ENCODE results near the gene CMPK2. TPM values are rescaled to one million over a fixed set of nuclear protein-coding genes. Genes with fewer than 3 reads are reported as not detected.

CMPK2 gene
- total and polyA plus RNA-seq, 7 experiments from 2014 or later: 4.0 to 63.0 (median 6.6) TPM

GRCh38 chr2:6883448-6884122 lies 17.9 kb upstream of the CMPK2 start:
- no peaks in the 10 kb centered on the region for H3K27me3 ChIP-seq (ENCODE audit: control insufficient read depth in 2 of 2, insufficient read depth in 2 of 2, low read length in 2 of 2)
- ATAC-seq: no peak
- Mint-ChIP-seq H3K27ac (peak overlapping the region in 2 of 9 donors; percentile 8 to 90), H3K4me3 (no peak overlapping the region), H3K9me3 (no peaks in the 10 kb centered on the region), H3K4me1 (peaks cover 22 to 69% (median 47%) of the 10 kb centered on the region in 7 donors), H3K36me3 (peaks cover 13 to 68% (median 36%) of the 10 kb centered on the region in 5 donors), H3K27me3 (no peaks in the 10 kb centered on the region)
- H3K4me3 ChIP-seq (ENCODE audit: low read length): no peak overlapping the region
- H3K27ac ChIP-seq (ENCODE audit: low read depth, low read length): no peak overlapping the region
- ChIA-PET CTCF (interaction anchor here (1.2 to 1.4 kb wide), 2 partner anchors 17 to 33 kb away, joined by 3 read pairs; no protein-coding TSS in a partner anchor), POLR2A (interaction anchor here (0.8 to 2.0 kb wide), 3 partner anchors 11 to 25 kb away, joined by 3 to 6 read pairs (median 3); no protein-coding TSS in a partner anchor)
- H3K36me3 ChIP-seq (ENCODE audit: control insufficient read depth in 2 of 3, insufficient read depth in 3 of 3, low read length in 3 of 3): no peaks in the 10 kb centered on the region
- no peaks in the 10 kb centered on the region for H3K9me3 ChIP-seq (ENCODE audit: control insufficient read depth in 2 of 3, low read length in 3 of 3)
- no peak for DNase-seq
- H3K4me1 ChIP-seq (ENCODE audit: control insufficient read depth in 2 of 2, insufficient read depth in 2 of 2, low read length in 2 of 2): peaks cover 12 to 30% of the 10 kb centered on the region in 2 donors
- intact Hi-C loops (cut with micrococcal nuclease): loop anchor here in 1 of 2 donors (5.0 kb wide), 1 partner anchor 1954 kb away; the partner anchor contains the start of gene KIDINS220

GRCh38 chr2:6881516-6881915 lies 15.8 kb upstream of the CMPK2 start:
- CTCF ChIA-PET: no interaction called here
- peaks cover 30 to 72% (median 64%) of the 10 kb centered on the region in 7 donors for H3K4me1 Mint-ChIP-seq
- no peaks in the 10 kb centered on the region for H3K27me3 Mint-ChIP-seq

GRCh38 chr2:6881046-6881445 lies 15.3 kb upstream of the CMPK2 start:
- intact Hi-C loops (cut with micrococcal nuclease): loop anchor here in 1 of 2 donors (5.0 kb wide), 1 partner anchor 1956 kb away; the partner anchor contains the start of gene KIDINS220
- Histone ChIP-seq H3K36me3 (ENCODE audit: control insufficient read depth in 2 of 3, insufficient read depth in 3 of 3, low read length in 3 of 3) (no peaks in the 10 kb centered on the region), H3K4me3 (ENCODE audit: low read length) (no peak overlapping the region), H3K27me3 (ENCODE audit: control insufficient read depth in 2 of 2, insufficient read depth in 2 of 2, low read length in 2 of 2) (no peaks in the 10 kb centered on the region), H3K27ac (ENCODE audit: low read depth, low read length) (peak overlapping the region; percentile 15), H3K4me1 (ENCODE audit: control insufficient read depth in 2 of 2, insufficient read depth in 2 of 2, low read length in 2 of 2) (peaks cover 20 to 48% of the 10 kb centered on the region in 2 donors), H3K9me3 (ENCODE audit: control insufficient read depth in 2 of 3, low read length in 3 of 3) (no peaks in the 10 kb centered on the region)
- Mint-ChIP-seq H3K4me3 (peak overlapping the region in 8 of 10 donors; percentile 63 to 90 (median 84)), H3K27me3 (no peaks in the 10 kb centered on the region), H3K36me3 (peaks cover 9 to 57% (median 20%) of the 10 kb centered on the region in 5 donors), H3K9me3 (no peaks in the 10 kb centered on the region), H3K4me1 (peaks cover 30 to 74% (median 69%) of the 10 kb centered on the region in 7 donors), H3K27ac (peak overlapping the region; percentile 44 to 98 (median 83))
- CTCF ChIA-PET: interaction anchor here (2.6 kb wide), 1 partner anchor 16 kb away, joined by 12 read pairs; no protein-coding TSS in a partner anchor
- DNase-seq (no peak), ATAC-seq (no peak)
- POLR2A ChIA-PET: interaction anchor here (0.7 to 7.6 kb wide), 4 partner anchors 12 to 34 kb away, joined by 3 to 94 read pairs (median 36); partner anchors contain the start of genes CMPK2 and RNF144A

More at GRCh38 chr2:6881516-6881915, 15.8 kb upstream of the CMPK2 start:
- Mint-ChIP-seq H3K36me3 (peaks cover 13 to 61% (median 25%) of the 10 kb centered on the region in 5 donors), H3K9me3 (no peaks in the 10 kb centered on the region), H3K27ac (peak overlapping the region; percentile 44 to 98 (median 83)), H3K4me3 (peak overlapping the region in 5 of 10 donors; percentile 74 to 90 (median 86))
- POLR2A ChIA-PET: interaction anchor here (0.7 to 7.6 kb wide), 3 partner anchors 11 to 33 kb away, joined by 3 to 94 read pairs (median 70); partner anchors contain the start of genes CMPK2 and RNF144A
- intact Hi-C loops (cut with micrococcal nuclease): loop anchor here in 1 of 2 donors (5.0 kb wide), 1 partner anchor 1956 kb away; the partner anchor contains the start of gene KIDINS220
- Histone ChIP-seq H3K9me3 (ENCODE audit: control insufficient read depth in 2 of 3, low read length in 3 of 3) (no peaks in the 10 kb centered on the region), H3K4me1 (ENCODE audit: control insufficient read depth in 2 of 2, insufficient read depth in 2 of 2, low read length in 2 of 2) (peaks cover 20 to 47% of the 10 kb centered on the region in 2 donors), H3K27me3 (ENCODE audit: control insufficient read depth in 2 of 2, insufficient read depth in 2 of 2, low read length in 2 of 2) (no peaks in the 10 kb centered on the region), H3K4me3 (ENCODE audit: low read length) (no peak overlapping the region), H3K36me3 (ENCODE audit: control insufficient read depth in 2 of 3, insufficient read depth in 3 of 3, low read length in 3 of 3) (no peaks in the 10 kb centered on the region), H3K27ac (ENCODE audit: low read depth, low read length) (no peak overlapping the region)
- no peak for DNase-seq
- no peak for ATAC-seq

DNA sequence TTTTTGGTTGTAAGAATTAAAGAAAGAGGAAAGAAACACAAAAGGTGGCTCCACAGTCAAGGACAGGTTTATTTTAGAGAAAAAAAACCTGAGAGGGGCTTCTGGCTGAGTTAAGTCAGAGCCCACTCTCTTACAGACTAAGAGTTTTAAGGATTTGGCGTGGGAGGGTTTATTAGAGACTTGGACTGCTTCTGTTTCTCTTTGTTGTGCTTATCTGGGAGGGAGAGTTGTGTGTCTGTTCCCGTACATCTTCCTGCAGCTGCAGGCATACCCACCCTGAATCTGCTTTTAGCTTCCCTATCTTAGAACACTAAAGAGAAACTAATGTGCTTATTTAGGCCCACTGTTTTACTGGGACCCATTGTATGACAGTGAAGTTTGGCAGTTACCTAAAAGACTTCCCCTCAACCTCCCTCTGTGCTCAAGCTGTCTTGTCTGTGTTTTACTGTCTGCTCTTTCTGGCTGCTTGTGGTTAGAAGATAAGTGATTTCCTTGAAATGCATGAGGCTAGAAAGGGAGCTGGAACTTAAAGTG lies 14.6 kb upstream of the CMPK2 start:
- Mint-ChIP-seq H3K9me3 (no peaks in the 10 kb centered on the region), H3K27me3 (no peaks in the 10 kb centered on the region), H3K4me3 (peak overlapping the region; percentile 70 to 96 (median 86)), H3K36me3 (peaks cover 9 to 58% (median 20%) of the 10 kb centered on the region in 5 donors), H3K4me1 (peaks cover 30 to 77% (median 72%) of the 10 kb centered on the region in 7 donors), H3K27ac (peak overlapping the region; percentile 89 to 98 (median 93))
- Histone ChIP-seq H3K27ac (ENCODE audit: low read depth, low read length) (peak overlapping the region; percentile 63), H3K36me3 (ENCODE audit: control insufficient read depth in 2 of 3, insufficient read depth in 3 of 3, low read length in 3 of 3) (no peaks in the 10 kb centered on the region), H3K9me3 (ENCODE audit: control insufficient read depth in 2 of 3, low read length in 3 of 3) (no peaks in the 10 kb centered on the region), H3K4me3 (ENCODE audit: low read length) (peak overlapping the region; percentile 41), H3K4me1 (ENCODE audit: control insufficient read depth in 2 of 2, insufficient read depth in 2 of 2, low read length in 2 of 2) (peaks cover 20 to 48% of the 10 kb centered on the region in 2 donors), H3K27me3 (ENCODE audit: control insufficient read depth in 2 of 2, insufficient read depth in 2 of 2, low read length in 2 of 2) (no peaks in the 10 kb centered on the region)
- ChIA-PET POLR2A (interaction anchor here (0.7 to 7.6 kb wide), 4 partner anchors 13 to 1802 kb away, joined by 3 to 94 read pairs (median 36); partner anchors contain the start of genes CMPK2, ID2 and RNF144A), CTCF (interaction anchor here (1.1 to 3.9 kb wide), 4 partner anchors 8 to 17 kb away, joined by 3 to 38 read pairs (median 9); partner anchors contain the start of gene CMPK2)
- intact Hi-C loops (cut with micrococcal nuclease): loop anchor here in 1 of 2 donors (5.0 kb wide), 1 partner anchor 1957 kb away; the partner anchor contains the start of gene KIDINS220
- ATAC-seq: peak; percentile 70
- DNase-seq: peak in 7 of 9 donors; percentile 47 to 63 (median 57)

DNA sequence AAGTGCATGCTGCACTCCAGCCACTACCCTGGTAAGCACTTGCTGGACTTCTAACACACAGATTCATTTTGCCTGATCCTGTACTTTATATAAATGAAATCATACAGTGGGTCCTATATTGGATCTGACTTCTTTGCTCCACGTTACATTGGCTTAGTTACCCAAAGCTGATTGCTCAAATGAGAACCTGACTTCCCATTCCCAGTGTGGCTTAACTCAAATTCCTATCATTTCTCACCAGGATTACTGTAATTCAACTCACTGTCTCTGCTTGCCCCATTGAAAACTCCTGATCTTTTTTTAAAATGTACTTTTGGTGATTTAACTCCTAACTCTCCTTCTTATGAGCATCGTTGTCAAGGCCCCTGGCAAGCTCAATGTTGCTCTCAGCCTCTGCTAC lies 13.3 kb upstream of the CMPK2 start:
- peak overlapping the region; percentile 80 to 97 (median 90) for H3K4me3 Mint-ChIP-seq
- Histone ChIP-seq H3K4me1 (ENCODE audit: control insufficient read depth in 2 of 2, insufficient read depth in 2 of 2, low read length in 2 of 2) (peaks cover 20 to 44% of the 10 kb centered on the region in 2 donors), H3K4me3 (ENCODE audit: low read length) (peak overlapping the region; percentile 17), H3K27me3 (ENCODE audit: control insufficient read depth in 2 of 2, insufficient read depth in 2 of 2, low read length in 2 of 2) (no peaks in the 10 kb centered on the region), H3K27ac (ENCODE audit: low read depth, low read length) (peak overlapping the region; percentile 56), H3K36me3 (ENCODE audit: control insufficient read depth in 2 of 3, insufficient read depth in 3 of 3, low read length in 3 of 3) (no peaks in the 10 kb centered on the region), H3K9me3 (ENCODE audit: control insufficient read depth in 2 of 3, low read length in 3 of 3) (no peaks in the 10 kb centered on the region)
- peaks cover 0 to 2% (median 1%) of the 10 kb centered on the region in 11 donors for H3K9me3 Mint-ChIP-seq
- H3K36me3 Mint-ChIP-seq: peaks cover 3 to 48% (median 13%) of the 10 kb centered on the region in 5 donors
- POLR2A ChIA-PET: interaction anchor here (0.6 to 7.6 kb wide), 5 partner anchors 12 to 1803 kb away, joined by 3 to 94 read pairs (median 5); partner anchors contain the start of genes CMPK2, ID2 and RNF144A
- DNase-seq: no peak
- peak overlapping the region; percentile 80 to 98 (median 90) for H3K27ac Mint-ChIP-seq
- peaks cover 31 to 84% (median 71%) of the 10 kb centered on the region in 7 donors for H3K4me1 Mint-ChIP-seq
- intact Hi-C loops (cut with micrococcal nuclease): no loop called here
- CTCF ChIA-PET: interaction anchor here (1.0 to 3.9 kb wide), 4 partner anchors 13 to 39 kb away, joined by 3 to 38 read pairs (median 9); partner anchors contain the start of gene CMPK2
- H3K27me3 Mint-ChIP-seq: no peaks in the 10 kb centered on the region
- no peak for ATAC-seq

DNA sequence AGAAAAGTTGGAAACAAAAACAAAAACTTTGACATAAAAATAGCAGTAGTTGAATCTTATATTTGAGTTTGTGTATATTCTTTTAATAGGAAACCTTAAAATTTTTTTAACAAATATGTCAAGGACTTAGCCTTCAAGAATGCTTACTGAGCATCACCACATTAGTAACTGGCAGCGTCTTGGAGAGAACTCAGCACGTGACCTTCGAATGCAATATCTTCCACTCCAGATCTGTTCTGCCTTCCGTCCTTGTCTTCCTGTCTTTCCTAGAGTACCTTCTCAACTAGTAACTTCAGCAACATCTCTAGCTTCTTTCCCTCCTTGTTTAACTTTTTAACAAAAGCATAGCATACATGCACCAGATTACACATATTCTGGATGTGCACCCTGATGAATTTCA lies 12.8 kb upstream of the CMPK2 start:
- Histone ChIP-seq H3K27me3 (ENCODE audit: control insufficient read depth in 2 of 2, insufficient read depth in 2 of 2, low read length in 2 of 2) (no peaks in the 10 kb centered on the region), H3K27ac (ENCODE audit: low read depth, low read length) (peak overlapping the region; percentile 59), H3K4me3 (ENCODE audit: low read length) (peak overlapping the region; percentile 58), H3K4me1 (ENCODE audit: control insufficient read depth in 2 of 2, insufficient read depth in 2 of 2, low read length in 2 of 2) (peaks cover 20 to 43% of the 10 kb centered on the region in 2 donors), H3K36me3 (ENCODE audit: control insufficient read depth in 2 of 3, insufficient read depth in 3 of 3, low read length in 3 of 3) (no peaks in the 10 kb centered on the region), H3K9me3 (ENCODE audit: control insufficient read depth in 2 of 3, low read length in 3 of 3) (no peaks in the 10 kb centered on the region)
- intact Hi-C loops (cut with micrococcal nuclease): no loop called here
- H3K9me3 Mint-ChIP-seq: peaks cover 0 to 5% (median 3%) of the 10 kb centered on the region in 11 donors
- POLR2A ChIA-PET: interaction anchor here (1.1 to 7.6 kb wide), 6 partner anchors 11 to 1803 kb away, joined by 3 to 94 read pairs (median 8); partner anchors contain the start of genes CMPK2, ID2 and RNF144A
- peak overlapping the region; percentile 80 to 98 (median 91) for H3K27ac Mint-ChIP-seq
- H3K27me3 Mint-ChIP-seq: no peaks in the 10 kb centered on the region
- no peak for DNase-seq
- peaks cover 0 to 47% (median 10%) of the 10 kb centered on the region in 5 donors for H3K36me3 Mint-ChIP-seq
- peaks cover 32 to 88% (median 72%) of the 10 kb centered on the region in 7 donors for H3K4me1 Mint-ChIP-seq
- no peak for ATAC-seq
- H3K4me3 Mint-ChIP-seq: peak overlapping the region; percentile 80 to 97 (median 90)
- CTCF ChIA-PET: interaction anchor here (0.6 to 3.9 kb wide), 6 partner anchors 13 to 51 kb away, joined by 3 to 38 read pairs (median 8); partner anchors contain the start of gene CMPK2

All from naive thymus-derived CD4-positive, alpha-beta T cell (primary cell).